ENCODE data around the gene TRAPPC2.
"Not testable (repeated sequence)": the region's sequence is repeated elsewhere in the genome, so short reads cannot be mapped to it uniquely, and the experiment has no call there.

TRAPPC2 gene

DNA sequence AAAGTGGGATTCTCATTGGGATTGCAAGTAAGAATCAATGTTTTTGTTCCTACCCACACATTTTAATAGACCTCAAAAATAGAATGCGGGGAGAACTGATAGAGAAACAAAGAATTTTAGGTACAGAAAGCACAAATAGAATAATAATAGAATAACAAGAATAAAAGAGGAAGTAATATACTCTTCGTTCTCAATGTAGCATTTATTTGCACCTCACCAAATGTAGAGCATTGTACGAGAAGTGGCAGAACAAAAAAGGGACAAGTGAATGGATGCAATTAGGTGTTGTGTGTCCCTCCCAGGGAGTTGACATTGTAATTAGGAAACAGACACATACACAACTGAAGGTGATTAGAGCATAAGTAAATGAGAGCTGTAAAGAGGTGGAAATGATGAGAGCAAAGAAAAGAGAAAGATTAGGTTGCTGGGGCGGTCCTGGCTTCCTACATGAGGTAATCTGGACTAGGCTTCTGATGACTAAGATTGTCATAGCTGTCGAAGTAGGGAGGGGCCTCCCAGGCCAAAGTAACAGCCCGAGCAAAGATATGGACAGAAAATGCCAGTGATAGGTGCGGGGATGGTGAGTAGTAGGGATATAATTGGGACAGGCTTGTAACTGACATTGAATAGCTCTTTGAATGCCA is 35.1 kb downstream of the TRAPPC2 start:
- no peak for DNase-seq (ENCODE audit: extremely low read depth in 1 of 2, low read depth in 1 of 2)

DNA sequence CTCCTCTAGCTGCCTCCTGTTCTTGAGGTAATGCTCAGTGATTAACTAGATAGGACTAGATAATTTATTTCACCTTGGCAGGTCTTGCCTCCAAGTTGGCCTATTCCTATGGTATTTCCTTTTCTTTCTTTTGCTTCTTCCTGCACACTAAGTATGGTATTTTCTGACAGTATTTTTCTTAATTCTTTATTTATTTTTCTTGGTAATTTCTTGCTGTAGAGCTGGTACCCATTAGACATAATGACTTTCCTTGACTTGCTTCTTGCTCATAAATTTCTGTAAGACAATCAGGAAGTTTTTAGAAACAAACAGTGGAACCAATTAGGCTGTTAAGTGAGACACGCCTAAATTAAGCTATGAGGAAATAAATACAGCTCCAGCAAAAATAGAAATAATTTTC is 36.0 kb downstream of the TRAPPC2 start:
- DNase-seq (ENCODE audit: extremely low read depth in 1 of 2, low read depth in 1 of 2): no peak

DNA sequence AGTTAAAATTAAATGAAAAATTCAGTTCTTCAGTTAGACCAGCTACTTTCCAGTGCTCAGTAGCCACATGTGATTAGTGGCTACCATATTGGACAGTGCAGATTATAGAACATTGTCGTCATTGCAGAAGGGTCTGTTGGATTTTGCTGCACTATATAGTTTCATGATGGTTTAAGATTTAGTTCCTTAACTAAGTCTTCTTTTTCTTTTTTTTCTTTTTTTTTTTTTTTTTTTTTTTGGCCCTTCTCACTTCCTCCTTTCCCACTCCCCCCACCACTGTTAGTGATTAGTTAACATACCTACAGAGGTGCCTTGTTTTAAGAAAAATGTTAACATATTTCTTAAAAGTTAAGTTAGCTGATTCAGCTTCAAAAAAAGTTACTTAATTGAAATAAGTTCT is 36.4 kb downstream of the TRAPPC2 start:
- no peak for DNase-seq (ENCODE audit: extremely low read depth in 1 of 2, low read depth in 1 of 2)

DNA sequence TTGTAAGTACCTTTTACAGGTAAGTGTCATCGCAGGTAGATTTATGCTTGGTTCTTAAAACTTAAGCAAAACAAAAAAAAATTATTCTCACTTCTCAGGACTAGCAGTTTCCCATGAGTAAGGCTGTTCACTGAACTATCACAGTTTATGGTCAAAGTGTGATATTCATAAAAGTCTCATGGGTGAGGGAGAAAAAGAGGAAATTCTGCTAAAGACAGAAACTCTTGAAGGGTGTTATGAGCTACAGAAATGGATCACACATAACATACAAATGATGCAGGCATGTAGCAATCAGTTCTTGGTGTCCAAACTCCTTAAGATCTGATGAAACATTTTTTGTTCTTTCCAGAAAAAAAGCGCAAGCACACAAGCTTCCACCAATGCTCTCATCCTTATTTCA is 37.0 kb downstream of the TRAPPC2 start:
- DNase-seq (ENCODE audit: extremely low read depth in 1 of 2, low read depth in 1 of 2): no peak

DNA sequence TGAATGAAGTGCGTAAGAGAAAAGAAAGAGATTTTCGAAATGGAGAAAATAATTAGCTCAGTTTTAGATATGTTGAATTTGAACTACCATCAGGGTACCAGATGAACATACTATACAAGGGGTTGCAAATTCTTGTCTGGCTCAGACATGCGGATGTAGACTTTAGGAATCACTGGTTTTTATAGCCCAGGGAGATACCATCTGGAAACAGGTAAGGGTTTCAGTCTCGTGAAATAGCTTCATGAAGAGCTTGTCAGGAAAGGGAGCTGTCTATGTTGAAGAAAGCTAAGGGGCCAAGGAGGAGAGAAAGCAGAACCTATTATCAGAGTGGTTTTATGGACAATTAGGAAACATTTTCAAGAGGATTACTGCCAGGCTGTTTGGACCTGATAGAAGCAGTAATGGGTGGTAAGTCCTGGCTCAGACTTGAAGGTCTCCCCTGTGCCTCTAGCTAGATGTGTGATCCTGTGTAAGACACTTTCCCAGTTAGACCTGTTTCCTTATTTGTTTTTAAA is 38.8 kb downstream of the TRAPPC2 start:
- DNase-seq (ENCODE audit: extremely low read depth in 1 of 2, low read depth in 1 of 2): no peak

DNA sequence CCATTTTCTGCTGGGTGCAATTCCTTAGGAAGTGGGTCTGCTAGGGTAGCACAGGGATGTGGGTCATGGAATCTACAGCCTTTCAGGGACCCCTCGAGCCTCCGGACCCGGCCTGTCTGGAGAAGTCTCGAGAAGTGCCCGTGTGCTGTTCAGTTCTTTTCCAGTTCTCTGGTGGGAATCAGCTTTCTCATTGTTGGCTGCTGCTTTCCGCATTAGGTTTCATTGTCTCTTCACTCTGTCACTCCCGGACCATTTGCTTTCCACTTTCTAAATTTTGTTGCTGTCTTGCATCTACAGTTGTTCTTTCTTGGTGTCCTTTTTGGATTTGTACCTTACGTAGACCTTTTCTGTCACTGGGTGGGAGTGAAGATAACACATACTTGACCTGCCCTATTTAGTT is 39.4 kb downstream of the TRAPPC2 start:
- no peak for DNase-seq (ENCODE audit: extremely low read depth in 1 of 2, low read depth in 1 of 2)

DNA sequence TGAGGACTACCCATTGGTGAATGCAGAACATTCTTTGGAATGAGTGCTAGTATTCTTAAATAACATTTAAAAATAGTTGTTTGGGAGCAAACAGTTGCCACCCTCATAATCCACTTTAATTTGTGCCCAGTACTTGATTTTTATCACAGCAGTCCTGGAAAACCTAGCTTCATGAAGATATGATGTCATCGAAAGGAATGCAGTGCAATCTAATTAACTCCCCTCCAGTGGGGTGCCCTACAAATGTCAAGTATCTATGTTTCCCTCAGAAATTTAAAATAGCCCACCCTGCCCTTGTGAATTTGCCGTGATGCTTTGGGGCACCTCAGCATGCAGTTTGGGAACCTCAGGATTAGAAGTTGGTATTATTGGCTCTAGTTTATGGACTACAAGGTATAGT is 40.1 kb downstream of the TRAPPC2 start:
- DNase-seq (ENCODE audit: extremely low read depth in 1 of 2, low read depth in 1 of 2): no peak

DNA sequence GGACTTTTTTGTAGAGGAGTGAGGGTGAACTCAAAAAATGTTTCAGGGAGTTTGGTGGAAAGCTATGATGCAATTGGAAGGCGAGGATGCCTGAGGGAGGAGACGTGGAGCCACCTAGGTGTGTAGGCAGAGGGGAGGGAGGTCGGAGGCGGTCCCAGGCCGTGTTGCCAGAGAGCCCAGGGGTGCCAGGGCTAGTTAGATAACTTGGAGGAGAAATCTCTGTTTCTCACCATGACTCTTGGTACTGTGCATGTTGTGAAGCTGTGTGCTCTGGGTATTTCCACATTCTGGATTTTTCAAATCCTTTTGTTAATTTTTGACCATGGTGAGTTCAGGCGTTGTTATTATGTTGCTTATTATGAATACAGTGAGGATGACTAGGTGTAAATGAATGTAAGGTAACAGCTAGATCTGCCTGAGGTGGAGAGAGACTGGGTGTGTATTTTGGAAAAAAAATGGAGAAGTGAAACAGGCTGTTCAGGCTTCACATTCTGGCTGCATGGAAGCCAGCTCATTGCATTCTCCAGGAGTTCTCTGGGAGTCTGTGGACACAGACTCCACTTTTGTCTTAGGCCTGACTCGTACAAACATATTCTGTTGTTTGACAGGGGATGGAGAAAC is 41.0 kb downstream of the TRAPPC2 start:
- DNase-seq (ENCODE audit: extremely low read depth in 1 of 2, low read depth in 1 of 2): no peak

DNA sequence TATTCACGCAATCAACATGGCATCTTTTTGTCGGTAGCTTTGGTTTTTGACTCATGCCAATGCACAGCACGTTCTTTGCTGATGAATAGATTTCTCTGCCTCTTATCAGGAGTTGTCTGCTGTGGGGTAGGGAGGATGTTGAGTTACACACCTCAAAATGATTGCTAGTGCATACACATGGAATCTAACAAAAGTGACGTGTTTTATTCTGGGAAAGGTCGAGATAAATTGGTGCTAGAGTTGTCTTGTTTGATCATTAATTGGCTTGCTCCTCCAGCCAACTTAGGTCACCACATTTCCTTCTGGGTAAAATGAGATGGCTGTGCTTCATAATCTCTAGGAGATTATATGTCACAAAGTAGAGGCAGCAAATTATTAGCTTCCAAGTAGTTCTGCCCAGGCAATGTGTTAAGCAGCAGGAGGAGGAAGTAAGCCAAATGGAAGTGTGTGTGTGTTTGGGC is 41.6 kb downstream of the TRAPPC2 start:
- no peak for DNase-seq (ENCODE audit: extremely low read depth in 1 of 2, low read depth in 1 of 2)

DNA sequence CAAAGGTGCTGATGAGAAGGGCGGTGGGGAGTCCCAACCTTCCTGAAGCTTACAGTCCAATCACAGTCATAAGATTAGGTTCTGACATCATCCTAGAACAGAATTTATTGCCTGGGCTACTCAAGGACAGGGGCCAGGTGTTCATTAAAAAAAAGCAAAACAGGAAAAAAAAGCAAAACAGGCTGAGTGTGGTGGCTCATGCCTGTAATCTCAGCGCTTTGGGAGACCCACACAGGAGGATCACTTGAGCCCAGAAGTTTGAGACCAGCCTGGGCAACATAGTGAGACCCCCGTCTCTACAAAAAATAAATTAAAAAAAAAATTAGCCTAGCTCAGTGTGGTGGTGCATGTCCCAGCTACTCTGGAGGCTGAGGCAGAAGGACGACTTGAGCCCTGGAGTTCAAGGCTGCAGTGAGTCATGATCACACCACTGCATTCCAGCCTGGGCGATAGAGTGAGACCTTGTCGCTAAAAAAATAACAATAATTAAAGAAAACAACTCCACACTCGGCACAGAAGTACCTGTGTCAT is 42.5 kb downstream of the TRAPPC2 start:
- DNase-seq (ENCODE audit: extremely low read depth in 1 of 2, low read depth in 1 of 2): no peak

DNA sequence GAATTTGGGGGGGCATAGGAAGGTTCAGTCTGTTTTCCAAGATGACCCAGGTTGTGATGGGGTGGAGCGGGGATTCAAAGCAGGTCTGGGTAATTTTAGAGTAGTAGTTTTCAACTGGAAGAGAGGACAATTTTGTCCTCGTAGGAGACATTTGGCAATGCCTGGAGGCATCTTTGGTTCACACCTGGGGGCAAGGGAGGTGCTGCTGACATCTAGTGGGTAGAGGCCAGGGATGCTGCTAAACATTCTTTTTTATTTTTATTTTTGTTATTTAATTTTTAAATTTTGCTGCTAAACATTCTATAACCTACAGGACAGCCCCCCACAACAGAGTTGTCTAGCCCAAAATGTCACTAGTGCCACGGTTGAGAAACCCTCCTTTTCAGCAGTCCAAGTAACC is 43.6 kb downstream of the TRAPPC2 start:
- DNase-seq (ENCODE audit: extremely low read depth in 1 of 2, low read depth in 1 of 2): no peak

DNA sequence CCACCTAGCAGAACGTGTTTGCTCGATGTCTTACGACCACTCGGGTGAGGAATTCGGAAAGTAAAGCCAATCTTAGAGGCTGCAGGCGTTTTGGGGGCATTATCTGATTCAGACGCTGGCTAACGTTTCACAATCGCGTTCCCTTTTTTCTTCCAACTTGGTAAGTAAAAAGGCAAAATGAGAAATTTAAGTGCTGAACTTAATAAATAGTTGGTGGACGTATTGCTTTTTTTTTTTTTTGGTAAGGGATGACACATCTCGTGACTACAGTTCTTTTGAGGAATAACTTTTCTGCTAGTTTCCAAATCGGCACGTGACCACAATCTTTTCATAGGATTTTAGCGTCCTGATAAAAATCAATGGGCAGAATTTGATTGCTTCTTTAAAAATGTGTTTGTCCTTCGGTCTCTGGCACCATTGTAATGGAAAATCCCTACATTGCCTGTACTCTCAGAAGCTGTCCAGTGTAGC is 44.6 kb downstream of the TRAPPC2 start:
- DNase-seq (ENCODE audit: extremely low read depth in 1 of 2, low read depth in 1 of 2): no peak

DNA sequence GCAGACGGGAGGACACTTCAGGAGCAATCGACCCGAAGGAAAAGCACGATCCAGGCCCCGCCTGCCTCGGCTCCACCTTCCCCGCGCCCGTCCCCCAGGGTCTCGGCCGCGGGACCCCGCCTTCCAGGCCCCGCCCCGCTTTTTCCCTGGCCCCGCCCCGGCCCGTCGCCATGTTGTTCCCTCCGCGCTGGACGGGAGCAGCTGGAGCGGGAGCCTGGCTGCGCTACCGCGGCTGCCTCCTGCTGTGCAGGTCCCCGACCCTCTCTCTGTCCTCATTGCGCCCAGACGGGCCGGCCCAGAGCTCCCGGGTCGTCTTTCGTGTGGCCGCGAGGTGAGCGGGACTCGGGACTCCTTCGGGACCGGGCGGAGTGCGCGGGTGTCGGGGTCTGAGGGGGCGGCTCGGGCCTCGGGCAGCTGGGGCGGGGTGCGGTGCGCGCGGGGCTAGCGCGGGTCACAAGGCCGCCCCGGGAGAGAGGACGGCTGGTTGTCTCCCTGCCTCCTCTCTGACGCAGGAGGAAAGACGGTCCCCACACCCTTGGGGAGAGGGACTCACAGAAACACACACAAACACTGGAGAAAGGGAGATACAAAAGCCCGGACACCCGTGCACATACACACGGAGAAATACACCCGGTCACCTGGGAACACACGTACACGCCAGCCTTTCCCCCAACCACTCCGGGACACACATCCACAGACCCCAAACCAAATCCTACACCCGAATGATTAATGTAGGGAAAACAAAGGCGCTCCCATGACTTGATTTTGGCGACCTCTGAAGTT is 45.3 kb downstream of the TRAPPC2 start, which contains the start of gene RAB9A:
Gene RAB9A, plus strand, starts transcription at position 171 of the 783 bp plus-strand sequence. CDS start 19,619 bp downstream, outside the sequence.
- peak; percentile 50 to 66 for DNase-seq (ENCODE audit: extremely low read depth in 1 of 2, low read depth in 1 of 2)

DNA sequence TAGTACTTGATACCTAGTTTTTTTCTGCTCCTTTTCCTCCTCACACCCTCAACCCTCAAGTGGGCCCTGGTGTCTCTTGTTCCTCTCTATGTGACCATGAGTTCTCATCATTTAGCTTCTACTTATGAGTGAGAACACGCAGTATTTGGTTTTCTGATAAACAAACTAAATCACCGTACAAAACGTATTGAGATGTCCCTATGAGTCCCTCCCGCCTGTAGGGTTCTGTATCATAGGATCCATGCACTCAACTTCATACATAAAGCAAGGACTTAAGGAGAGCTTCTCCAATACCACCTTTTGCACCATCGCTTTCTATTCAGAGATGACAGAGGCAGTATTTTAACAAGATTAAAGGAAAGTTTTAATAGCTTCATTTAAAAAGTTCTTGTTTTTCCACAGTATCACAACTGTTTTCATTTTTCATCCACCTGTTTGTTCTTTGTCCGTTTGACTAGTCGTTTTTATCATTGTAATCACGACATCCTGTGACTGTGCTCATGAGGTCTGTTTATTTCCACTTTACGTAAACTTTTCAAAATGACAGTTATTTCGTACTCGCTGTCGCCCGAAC is 45.9 kb downstream of the TRAPPC2 start:
- DNase-seq (ENCODE audit: extremely low read depth in 1 of 2, low read depth in 1 of 2): no peak

DNA sequence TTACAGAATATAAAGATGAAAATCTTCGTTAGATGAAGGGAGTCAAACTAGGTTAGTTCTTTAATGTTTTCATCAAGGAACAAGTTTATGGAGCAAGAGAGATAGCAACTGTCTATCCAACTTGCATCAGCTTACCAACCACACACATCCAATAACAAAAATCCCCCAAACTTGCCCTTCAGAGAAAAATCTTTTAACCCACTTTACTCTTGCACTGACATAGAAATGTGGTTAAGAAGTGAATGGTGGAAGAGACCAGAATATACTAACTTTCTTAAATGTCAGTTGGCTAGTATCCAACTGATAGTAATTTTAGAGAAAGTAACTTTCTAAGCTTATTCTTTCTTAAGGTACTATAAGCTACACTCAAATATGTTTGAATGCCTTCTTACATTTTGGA is 47.2 kb downstream of the TRAPPC2 start:
- DNase-seq (ENCODE audit: extremely low read depth in 1 of 2, low read depth in 1 of 2): no peak

DNA sequence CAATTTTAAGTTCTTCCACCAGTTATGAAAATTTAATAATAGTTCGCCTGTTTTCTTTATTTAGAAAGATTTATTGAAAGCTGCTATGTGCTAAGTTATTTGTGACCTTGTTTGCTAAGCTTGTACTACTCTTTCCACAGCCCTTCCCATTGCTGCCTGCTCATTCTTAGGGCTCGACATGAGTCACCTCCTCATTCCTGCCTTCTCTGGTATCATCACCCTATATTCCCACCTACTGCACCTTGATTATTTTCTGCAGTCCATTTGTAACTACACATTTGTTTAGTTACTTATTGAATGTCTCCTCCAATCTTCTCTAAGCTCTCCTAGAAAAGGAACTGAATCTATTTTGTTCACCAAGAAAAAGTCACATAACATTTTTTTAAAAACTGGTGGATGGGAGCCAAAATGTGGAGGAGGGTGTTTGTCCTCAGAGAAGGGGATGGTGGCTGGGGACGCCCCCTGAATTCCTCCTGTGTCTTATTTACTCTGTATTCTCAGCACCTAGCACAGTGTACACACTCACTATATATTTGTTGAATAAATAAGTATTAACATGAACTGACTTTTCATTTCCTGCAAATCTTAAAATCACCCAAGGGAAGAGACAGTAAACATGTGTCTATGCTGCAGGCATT is 49.2 kb downstream of the TRAPPC2 start:
- DNase-seq (ENCODE audit: extremely low read depth in 1 of 2, low read depth in 1 of 2): no peak

DNA sequence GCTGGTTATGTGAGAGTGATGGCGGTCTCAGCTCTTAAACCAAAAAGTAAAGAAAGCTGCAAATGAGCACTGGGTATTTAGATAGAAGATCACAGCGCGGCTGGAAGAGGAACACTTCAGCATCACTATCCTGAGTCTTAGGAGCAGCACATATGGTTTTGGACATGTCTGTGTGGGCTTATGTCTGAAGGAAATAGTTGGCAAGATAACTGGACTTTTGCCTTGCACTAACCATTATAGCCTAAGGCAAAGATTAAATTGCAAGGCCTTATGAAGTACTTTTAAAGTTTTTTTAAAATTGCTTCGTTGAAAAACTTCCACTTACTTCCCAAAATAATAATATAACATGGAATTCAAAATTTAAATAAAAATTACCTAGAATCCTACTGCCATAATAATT is 50.1 kb downstream of the TRAPPC2 start:
- no peak for DNase-seq (ENCODE audit: extremely low read depth in 1 of 2, low read depth in 1 of 2)

DNA sequence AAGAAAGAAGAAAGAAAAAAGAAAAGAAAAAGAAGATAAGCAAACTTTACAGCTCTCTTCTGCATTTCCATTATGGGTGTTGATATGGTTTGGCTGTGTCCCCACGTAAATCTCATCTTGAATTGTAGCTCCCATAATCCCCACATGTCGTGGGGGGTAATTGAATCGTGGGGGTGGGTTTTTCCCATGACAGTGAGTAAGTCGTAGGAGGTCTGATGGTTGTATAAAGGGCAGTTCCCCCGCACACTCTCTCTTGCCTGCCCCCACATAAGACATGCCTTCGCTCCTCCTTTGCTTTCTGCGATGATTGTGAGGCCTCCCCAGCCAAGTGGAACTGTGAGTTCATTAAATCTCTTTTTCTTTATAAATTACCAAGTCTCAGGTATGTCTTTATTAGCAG is 52.8 kb downstream of the TRAPPC2 start:
- DNase-seq (ENCODE audit: extremely low read depth in 1 of 2, low read depth in 1 of 2): no peak

DNA sequence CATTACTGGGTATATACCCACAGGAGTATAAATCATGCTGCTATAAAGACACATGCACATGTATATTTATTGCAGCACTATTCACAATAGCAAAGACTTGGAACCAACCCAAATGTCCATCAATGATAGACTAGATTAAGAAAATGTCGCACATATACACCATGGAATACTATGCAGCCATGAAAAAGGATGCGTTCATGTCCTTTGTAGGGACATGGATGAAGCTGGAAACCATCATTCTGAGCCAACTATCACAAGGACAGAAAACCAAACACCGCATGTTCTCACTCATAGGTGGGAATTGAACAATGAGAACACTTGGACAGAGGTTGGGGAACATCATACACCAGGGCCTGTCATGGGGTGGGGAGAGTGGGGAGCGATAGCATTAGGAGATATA is 54.7 kb downstream of the TRAPPC2 start:
- not testable (repeated sequence) for DNase-seq (ENCODE audit: extremely low read depth in 1 of 2, low read depth in 1 of 2)

DNA sequence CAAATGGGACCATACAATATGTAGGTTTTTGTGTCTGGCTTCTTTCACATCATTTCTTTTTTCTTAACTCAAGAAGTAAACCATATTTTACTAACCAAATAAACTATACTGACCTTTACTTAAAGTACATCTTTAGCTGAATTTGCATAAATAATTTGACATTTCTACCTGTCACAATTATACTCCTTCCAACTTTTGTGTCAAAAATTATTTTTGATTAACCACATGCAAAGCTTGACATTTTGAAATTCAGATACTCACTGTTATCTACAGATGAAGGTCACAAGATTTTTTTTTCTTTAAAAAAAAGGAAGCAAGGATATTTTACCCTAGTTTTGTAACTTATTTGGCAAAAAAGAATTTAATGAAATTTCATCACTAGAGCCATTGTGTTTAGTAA is 57.5 kb downstream of the TRAPPC2 start:
- DNase-seq (ENCODE audit: extremely low read depth in 1 of 2, low read depth in 1 of 2): no peak

DNA sequence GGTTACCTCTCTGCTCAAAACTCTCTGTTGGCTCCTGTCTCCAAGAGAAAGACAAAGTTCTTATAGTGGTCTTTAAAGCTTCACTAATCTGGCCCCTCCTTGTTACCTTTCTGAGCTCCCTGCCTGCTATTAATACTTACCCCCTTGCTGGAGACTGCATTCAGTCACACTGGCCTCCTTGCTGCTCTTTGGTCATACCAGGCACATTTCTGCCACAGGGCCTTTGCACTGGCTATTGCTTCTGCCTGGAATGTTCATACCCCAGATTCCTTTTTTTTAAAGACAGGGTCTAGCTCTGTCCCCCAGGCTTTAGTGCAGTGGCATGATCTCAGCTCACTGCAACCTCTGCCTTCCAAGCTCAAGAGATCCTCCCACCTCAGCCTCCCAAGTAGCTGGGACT is 61.4 kb downstream of the TRAPPC2 start:
- no peak for DNase-seq (ENCODE audit: extremely low read depth in 1 of 2, low read depth in 1 of 2)
